Naive thymus-derived CD4-positive, alpha-beta T cell (primary cell): ENCODE data around the gene CDH4. TPM values are rescaled to one million over a fixed set of nuclear protein-coding genes. Genes with fewer than 3 reads are reported as not detected.

Experiments
- ATAC-seq: fragments of 150-1000 bp; cut with Tn5 transposase; 2 replicates; pipeline ENCODE4 v1.10.0; 2021; ENCODE audit warnings: mild to moderate bottlenecking, moderate library complexity
- CTCF ChIA-PET: fragments of 350-600 bp; sonication (Branson Sonifier 250); formaldehyde crosslinking; loops from one replicate; lab custom pipeline; 2021; ENCODE audit warnings: antibody characterized with exemption; lab: Charles Lee
- POLR2A ChIA-PET: fragments of 350-600 bp; sonication (Branson Sonifier 250); formaldehyde crosslinking; loops from one replicate; lab custom pipeline; 2021; ENCODE audit warnings: antibody characterized with exemption, inconsistent platforms; lab: Charles Lee
- DNase-seq, 9 donors: peaks; one replicate each; pipeline versions ENCODE4 v3.0.0 to v3.0.0-alpha.2; 2020 to 2022; ENCODE audit warnings: mixed read lengths in 1 of 9
- H3K27ac ChIP-seq: one replicate; pipeline ENCODE4 v1.7.0; 2013; ENCODE audit warnings: mild to moderate bottlenecking, low read depth, low read length, moderate library complexity
- H3K27me3 ChIP-seq, 2 donors: one replicate each; pipeline ENCODE4 v1.7.0; 2013; ENCODE audit warnings: low read length in 2 of 2, mild to moderate bottlenecking in 2 of 2, moderate library complexity in 2 of 2; ENCODE audit not compliant: control insufficient read depth in 2 of 2, insufficient read depth in 2 of 2
- H3K36me3 ChIP-seq, 3 experiments: 1 replicate in 2 of 3; 2 replicates in 1 of 3; pipeline ENCODE4 v1.7.0; 2013; ENCODE audit warnings: low read length in 3 of 3, mild to moderate bottlenecking in 3 of 3, moderate library complexity in 1 of 3; ENCODE audit not compliant: insufficient read depth in 3 of 3, control insufficient read depth in 2 of 3
- H3K4me1 ChIP-seq, 2 donors: one replicate each; pipeline ENCODE4 v1.7.0; 2013; ENCODE audit warnings: low read length in 2 of 2, mild to moderate bottlenecking in 2 of 2, moderate library complexity in 1 of 2; ENCODE audit not compliant: control insufficient read depth in 2 of 2, insufficient read depth in 2 of 2
- H3K4me3 ChIP-seq: 2 replicates; pipeline ENCODE4 v1.7.0; 2013; ENCODE audit warnings: mild to moderate bottlenecking, low read length
- H3K9me3 ChIP-seq, 3 experiments: 1 replicate in 2 of 3; 2 replicates in 1 of 3; pipeline ENCODE4 v1.7.0; 2013; ENCODE audit warnings: low read length in 3 of 3; ENCODE audit not compliant: control insufficient read depth in 2 of 3
- H3K27ac Mint-ChIP-seq, 9 donors: one replicate each; pipeline ENCODE4 v1.8.0; 2020 to 2022; ENCODE audit warnings: mixed read lengths in 9 of 9, mild to moderate bottlenecking in 8 of 9, moderate library complexity in 5 of 9, inconsistent platforms in 2 of 9
- H3K27me3 Mint-ChIP-seq, 5 donors: one replicate each; pipeline ENCODE4 v1.8.0; 2021 to 2022; ENCODE audit warnings: mixed read lengths in 5 of 5, mild to moderate bottlenecking in 1 of 5
- H3K36me3 Mint-ChIP-seq, 5 donors: one replicate each; pipeline ENCODE4 v1.8.0; 2020 to 2022; ENCODE audit warnings: mixed read lengths in 5 of 5, mild to moderate bottlenecking in 3 of 5, inconsistent platforms in 1 of 5
- H3K4me1 Mint-ChIP-seq, 7 donors: one replicate each; pipeline ENCODE4 v1.8.0; 2020 to 2022; ENCODE audit warnings: mixed read lengths in 7 of 7, mild to moderate bottlenecking in 3 of 7, inconsistent platforms in 1 of 7
- H3K4me3 Mint-ChIP-seq, 10 donors: one replicate each; pipeline ENCODE4 v1.8.0; 2020 to 2022; ENCODE audit warnings: mild to moderate bottlenecking in 10 of 10, mixed read lengths in 10 of 10, moderate library complexity in 6 of 10, inconsistent platforms in 2 of 10
- H3K9me3 Mint-ChIP-seq, 11 donors: one replicate each; pipeline ENCODE4 v1.8.0; 2020 to 2022; ENCODE audit warnings: mixed read lengths in 11 of 11, mild to moderate bottlenecking in 4 of 11, inconsistent platforms in 1 of 11, moderate library complexity in 1 of 11
- intact Hi-C, 2 donors: fragments of 100-400 bp; cut with micrococcal nuclease; formaldehyde crosslinking; loops; one replicate each; pipeline ENCODE4 v1.15.1; 2023
- polyA plus RNA-seq, 2 donors: library from polyadenylated mRNA; unstranded; fragments of 300-500 nt; fragmentation: Illumina TruSeq; gene quantifications; one replicate each; pipeline ENCODE4 v1.2.3, GENCODE V29; 2021
- total RNA-seq, 6 experiments: library from RNA in 5 of 6; stranded (reverse) in 5 of 6; gene quantifications; 1 replicate in 5 of 6; 2 replicates in 1 of 6; pipeline ENCODE4 v1.2.3 and lab custom pipeline; 2021 to 2026

The CDH4 gene
- total and polyA plus RNA-seq, 7 experiments from 2014 or later: 0.05 to 0.43 (median 0.14) TPM; not detected in 1

- H3K36me3 ChIP-seq: no peaks in the 10 kb centered on the region
- Mint-ChIP-seq H3K4me3 (no peak overlapping the region), H3K9me3 (peaks cover 0 to 2% (median 0%) of the 10 kb centered on the region in 11 donors), H3K36me3 (no peaks in the 10 kb centered on the region), H3K27ac (no peak overlapping the region), H3K4me1 (no peaks in the 10 kb centered on the region), H3K27me3 (peaks cover 0 to 18% (median 4%) of the 10 kb centered on the region in 5 donors)
- H3K27me3 ChIP-seq: no peaks in the 10 kb centered on the region
- POLR2A ChIA-PET: no interaction called here
- H3K4me1 ChIP-seq: no peaks in the 10 kb centered on the region
- ATAC-seq: no peak
- CTCF ChIA-PET: no interaction called here
- intact Hi-C loops: no loop called here
- DNase-seq: no peak
- H3K27ac ChIP-seq: no peak overlapping the region
- H3K4me3 ChIP-seq: no peak overlapping the region
- no peaks in the 10 kb centered on the region for H3K9me3 ChIP-seq
Measured at GRCh38 chr20:61442075-61442670, 190.1 kb downstream of the CDH4 start.

GRCh38 chr20:61442718-61443117, 190.7 kb downstream of the CDH4 start:
- CTCF ChIA-PET: no interaction called here
- no peak overlapping the region for H3K4me3 ChIP-seq
- no peaks in the 10 kb centered on the region for H3K36me3 ChIP-seq
- POLR2A ChIA-PET: no interaction called here
- H3K9me3 ChIP-seq: no peaks in the 10 kb centered on the region
- H3K27ac ChIP-seq: no peak overlapping the region
- DNase-seq: no peak
- no peak for ATAC-seq
- H3K36me3 Mint-ChIP-seq: peaks cover 0 to under 1% (median 0%) of the 10 kb centered on the region in 5 donors
- peaks cover 0 to 13% (median 4%) of the 10 kb centered on the region in 5 donors for H3K27me3 Mint-ChIP-seq
- intact Hi-C loops: no loop called here
- no peaks in the 10 kb centered on the region for H3K4me1 Mint-ChIP-seq
- peaks cover 0 to 4% (median 0%) of the 10 kb centered on the region in 11 donors for H3K9me3 Mint-ChIP-seq
- no peaks in the 10 kb centered on the region for H3K4me1 ChIP-seq
- H3K4me3 Mint-ChIP-seq: no peak overlapping the region
- H3K27ac Mint-ChIP-seq: no peak overlapping the region
- H3K27me3 ChIP-seq: no peaks in the 10 kb centered on the region

GRCh38 chr20:61443443-61444126, 191.5 kb downstream of the CDH4 start:
- no peak overlapping the region for H3K27ac Mint-ChIP-seq
- H3K36me3 Mint-ChIP-seq: peaks cover 0 to 4% (median 0%) of the 10 kb centered on the region in 5 donors
- peaks cover 0 to 9% (median 0%) of the 10 kb centered on the region in 5 donors for H3K27me3 Mint-ChIP-seq
- H3K4me1 Mint-ChIP-seq: no peaks in the 10 kb centered on the region
- no peaks in the 10 kb centered on the region for H3K27me3 ChIP-seq
- no peaks in the 10 kb centered on the region for H3K36me3 ChIP-seq
- H3K9me3 Mint-ChIP-seq: peaks cover 0 to 10% (median 0%) of the 10 kb centered on the region in 11 donors
- DNase-seq (no peak), ATAC-seq (no peak)
- CTCF ChIA-PET: no interaction called here
- intact Hi-C loops: no loop called here
- no peaks in the 10 kb centered on the region for H3K9me3 ChIP-seq
- H3K4me3 Mint-ChIP-seq: no peak overlapping the region
- no peaks in the 10 kb centered on the region for H3K4me1 ChIP-seq
- no peak overlapping the region for H3K4me3 ChIP-seq
- POLR2A ChIA-PET: no interaction called here
- H3K27ac ChIP-seq: no peak overlapping the region

- Histone ChIP-seq H3K9me3 (no peaks in the 10 kb centered on the region), H3K36me3 (no peaks in the 10 kb centered on the region), H3K27ac (no peak overlapping the region), H3K4me1 (no peaks in the 10 kb centered on the region), H3K4me3 (no peak overlapping the region), H3K27me3 (no peaks in the 10 kb centered on the region)
- Mint-ChIP-seq H3K36me3 (peaks cover 0 to 4% (median 0%) of the 10 kb centered on the region in 5 donors), H3K4me1 (no peaks in the 10 kb centered on the region), H3K4me3 (no peak overlapping the region), H3K9me3 (peaks cover 0 to 12% (median 2%) of the 10 kb centered on the region in 11 donors), H3K27me3 (peaks cover 0 to 11% (median 0%) of the 10 kb centered on the region in 5 donors), H3K27ac (no peak overlapping the region)
- DNase-seq (no peak), ATAC-seq (no peak)
- POLR2A ChIA-PET: no interaction called here
- intact Hi-C loops: no loop called here
- CTCF ChIA-PET: no interaction called here
Measured at GRCh38 chr20:61444637-61445036, 192.6 kb downstream of the CDH4 start.

GRCh38 chr20:61445138-61445537, 193.1 kb downstream of the CDH4 start:
- Histone ChIP-seq H3K4me1 (no peaks in the 10 kb centered on the region), H3K27me3 (no peaks in the 10 kb centered on the region), H3K9me3 (no peaks in the 10 kb centered on the region), H3K36me3 (no peaks in the 10 kb centered on the region), H3K27ac (no peak overlapping the region), H3K4me3 (no peak overlapping the region)
- CTCF ChIA-PET: no interaction called here
- peaks cover 0 to 12% (median 2%) of the 10 kb centered on the region in 11 donors for H3K9me3 Mint-ChIP-seq
- intact Hi-C loops: no loop called here
- no peak overlapping the region for H3K4me3 Mint-ChIP-seq
- POLR2A ChIA-PET: no interaction called here
- peaks cover 0 to 11% (median 0%) of the 10 kb centered on the region in 5 donors for H3K27me3 Mint-ChIP-seq
- no peak for ATAC-seq
- peaks cover 0 to 4% (median 0%) of the 10 kb centered on the region in 5 donors for H3K36me3 Mint-ChIP-seq
- H3K27ac Mint-ChIP-seq: no peak overlapping the region
- H3K4me1 Mint-ChIP-seq: no peaks in the 10 kb centered on the region
- DNase-seq: no peak

- POLR2A ChIA-PET: no interaction called here
Measured at GRCh38 chr20:61445741-61446140, 193.7 kb downstream of the CDH4 start.

More at GRCh38 chr20:61445741-61446140, 193.7 kb downstream of the CDH4 start:
- no peak overlapping the region for H3K27ac Mint-ChIP-seq
- H3K4me3 Mint-ChIP-seq: no peak overlapping the region
- peaks cover 0 to 11% (median 0%) of the 10 kb centered on the region in 5 donors for H3K27me3 Mint-ChIP-seq
- Histone ChIP-seq H3K27ac (no peak overlapping the region), H3K4me1 (no peaks in the 10 kb centered on the region), H3K36me3 (no peaks in the 10 kb centered on the region), H3K4me3 (no peak overlapping the region), H3K9me3 (no peaks in the 10 kb centered on the region), H3K27me3 (no peaks in the 10 kb centered on the region)
- DNase-seq: no peak
- peaks cover 0 to 4% (median 0%) of the 10 kb centered on the region in 5 donors for H3K36me3 Mint-ChIP-seq
- peaks cover 0 to 12% (median 2%) of the 10 kb centered on the region in 11 donors for H3K9me3 Mint-ChIP-seq
- intact Hi-C loops: no loop called here
- ATAC-seq: no peak
- no peaks in the 10 kb centered on the region for H3K4me1 Mint-ChIP-seq
- CTCF ChIA-PET: no interaction called here
